Colonic mucosa (tissue), 4 donors: ENCODE results near the gene CLN5. TPM values are rescaled to one million over a fixed set of nuclear protein-coding genes. Genes with fewer than 3 reads are reported as not detected.

Experiments
- DNase-seq: peaks from one replicate; pipeline ENCODE4 v3.0.0-alpha.2; 2020
- H3K27ac ChIP-seq: fragments of 200-600 bp; one replicate; pipeline ENCODE4 v1.8.0; 2021
- H3K27me3 ChIP-seq: fragments of 200-600 bp; one replicate; pipeline ENCODE4 v1.8.0; 2021
- H3K36me3 ChIP-seq: fragments of 200-600 bp; one replicate; pipeline ENCODE4 v1.8.0; 2021
- H3K4me1 ChIP-seq: fragments of 200-600 bp; one replicate; pipeline ENCODE4 v1.8.0; 2021; ENCODE audit warnings: mild to moderate bottlenecking
- H3K4me3 ChIP-seq: fragments of 200-600 bp; one replicate; pipeline ENCODE4 v1.8.0; 2021
- H3K9ac ChIP-seq, 2 donors: one replicate each; pipeline ENCODE4 v1.7.0; 2013; ENCODE audit warnings: control low read depth in 2 of 2, low read depth in 2 of 2, low read length in 2 of 2
- H3K9me3 ChIP-seq: fragments of 200-600 bp; one replicate; pipeline ENCODE4 v1.8.0; 2021
- intact Hi-C: fragments of 100-400 bp; cut with DNase I; formaldehyde crosslinking; loops from one replicate; pipeline ENCODE4 v1.14.1; 2022
- total RNA-seq, 2 donors: library from RNA; stranded (reverse); fragmentation: NEBNext Ultra II Directional in 1 of 2; extraction: Animal tissue kit (Norgen Biotek cat#: 25700) in 1 of 2; gene quantifications; one replicate each; pipeline ENCODE4 v1.2.1, GENCODE V29; 2021
- TF ChIP-seq, protein P1 (sequence below): fragments of 200-600 bp; IDR thresholded peaks from one replicate; pipeline ENCODE4 v1.8.0; 2022; ENCODE audit warnings: antibody characterized with exemption, mild to moderate bottlenecking
- donor health status: healthy.
- donor health status: DM: no; HTN: no; CAD: no.
- donor health status: DM: no; HTN: no; CAD: no.

Gene CLN5
- total RNA-seq, 2 donors from 2014 or later = 21.8 to 26.5 TPM

GRCh38 chr13:76969488-76970365, 22.2 kb upstream of the CLN5 start:
- Histone ChIP-seq H3K9me3 (no peaks in the 10 kb centered on the region), H3K36me3 (no peaks in the 10 kb centered on the region), H3K27me3 (no peaks in the 10 kb centered on the region), H3K4me1 (no peaks in the 10 kb centered on the region), H3K9ac (no peak overlapping the region), H3K4me3 (no peak overlapping the region), H3K27ac (no peak overlapping the region)
- TF ChIP-seq, protein P1, sequence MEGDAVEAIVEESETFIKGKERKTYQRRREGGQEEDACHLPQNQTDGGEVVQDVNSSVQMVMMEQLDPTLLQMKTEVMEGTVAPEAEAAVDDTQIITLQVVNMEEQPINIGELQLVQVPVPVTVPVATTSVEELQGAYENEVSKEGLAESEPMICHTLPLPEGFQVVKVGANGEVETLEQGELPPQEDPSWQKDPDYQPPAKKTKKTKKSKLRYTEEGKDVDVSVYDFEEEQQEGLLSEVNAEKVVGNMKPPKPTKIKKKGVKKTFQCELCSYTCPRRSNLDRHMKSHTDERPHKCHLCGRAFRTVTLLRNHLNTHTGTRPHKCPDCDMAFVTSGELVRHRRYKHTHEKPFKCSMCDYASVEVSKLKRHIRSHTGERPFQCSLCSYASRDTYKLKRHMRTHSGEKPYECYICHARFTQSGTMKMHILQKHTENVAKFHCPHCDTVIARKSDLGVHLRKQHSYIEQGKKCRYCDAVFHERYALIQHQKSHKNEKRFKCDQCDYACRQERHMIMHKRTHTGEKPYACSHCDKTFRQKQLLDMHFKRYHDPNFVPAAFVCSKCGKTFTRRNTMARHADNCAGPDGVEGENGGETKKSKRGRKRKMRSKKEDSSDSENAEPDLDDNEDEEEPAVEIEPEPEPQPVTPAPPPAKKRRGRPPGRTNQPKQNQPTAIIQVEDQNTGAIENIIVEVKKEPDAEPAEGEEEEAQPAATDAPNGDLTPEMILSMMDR = no peak
- intact Hi-C loops = no loop called here
- DNase-seq = no peak

GRCh38 chr13:76971215-76971614, 20.7 kb upstream of the CLN5 start:
- H3K4me1 ChIP-seq = no peaks in the 10 kb centered on the region
- H3K9me3 ChIP-seq = no peaks in the 10 kb centered on the region
- H3K36me3 ChIP-seq = no peaks in the 10 kb centered on the region
- H3K27ac ChIP-seq = no peak overlapping the region
- TF ChIP-seq, protein P1 = no peak
- H3K9ac ChIP-seq = no peak overlapping the region
- H3K4me3 ChIP-seq = no peak overlapping the region
- H3K27me3 ChIP-seq = no peaks in the 10 kb centered on the region
- no peak for DNase-seq
- intact Hi-C loops = no loop called here

DNA sequence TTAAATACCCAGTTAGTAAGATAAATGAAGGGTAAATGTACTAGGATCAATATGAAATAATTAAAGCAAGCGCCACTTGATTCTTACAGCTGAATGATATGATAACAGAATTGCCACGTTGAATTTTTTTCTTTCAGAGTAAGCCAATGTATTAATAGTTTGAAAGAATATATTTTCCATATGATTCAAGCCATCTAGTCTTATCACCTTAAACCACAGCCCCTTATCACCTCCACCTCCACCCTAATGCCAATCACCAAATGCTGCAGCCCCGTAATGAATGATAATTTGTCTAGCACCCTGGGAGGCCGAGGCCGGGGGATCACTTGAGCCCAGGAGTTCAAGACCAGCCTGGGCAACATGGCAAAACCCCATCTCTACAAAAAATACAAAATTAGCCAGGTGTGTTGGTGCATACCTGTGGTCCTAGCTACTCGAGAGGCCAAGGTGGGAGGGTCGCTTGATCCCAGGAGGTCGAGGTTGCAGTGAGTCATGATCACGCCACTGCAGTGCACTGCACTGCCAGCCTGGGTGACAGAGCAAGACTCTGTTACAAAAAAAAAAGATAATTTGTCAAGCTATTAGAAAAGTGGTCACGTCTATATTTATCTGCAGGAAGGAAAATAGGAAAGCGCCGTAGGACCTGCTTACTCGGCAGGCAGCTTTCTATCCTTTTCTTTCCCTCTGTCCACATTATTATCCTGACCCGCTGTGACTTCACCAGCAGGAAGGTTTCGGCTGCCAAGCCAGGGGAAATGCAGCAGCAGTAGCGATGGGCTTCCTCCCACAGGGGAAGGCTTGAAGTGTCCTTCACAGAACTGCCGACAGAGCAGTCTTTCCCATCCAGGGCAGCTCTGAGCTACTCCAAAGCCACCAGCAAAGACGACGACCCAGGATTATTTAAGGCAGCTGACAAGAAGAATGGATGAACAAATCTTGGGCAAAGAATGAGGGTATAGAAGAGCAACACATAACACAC, 19.7 kb upstream of the CLN5 start:
- no peak overlapping the region for H3K9ac ChIP-seq
- TF ChIP-seq, protein P1 = no peak
- H3K27ac ChIP-seq = no peak overlapping the region
- no peaks in the 10 kb centered on the region for H3K9me3 ChIP-seq
- H3K4me1 ChIP-seq = no peaks in the 10 kb centered on the region
- H3K36me3 ChIP-seq = no peaks in the 10 kb centered on the region
- H3K27me3 ChIP-seq = no peaks in the 10 kb centered on the region
- intact Hi-C loops = no loop called here
- no peak for DNase-seq
- H3K4me3 ChIP-seq = no peak overlapping the region

- H3K4me1 ChIP-seq = no peaks in the 10 kb centered on the region
- no peaks in the 10 kb centered on the region for H3K36me3 ChIP-seq
- intact Hi-C loops = no loop called here
- H3K27me3 ChIP-seq = no peaks in the 10 kb centered on the region
- H3K9me3 ChIP-seq = no peaks in the 10 kb centered on the region
- no peak overlapping the region for H3K4me3 ChIP-seq
- H3K9ac ChIP-seq = no peak overlapping the region
- DNase-seq = no peak
- TF ChIP-seq, protein P1 = no peak
- no peak overlapping the region for H3K27ac ChIP-seq
Observed at GRCh38 chr13:76973920-76974617, 17.8 kb upstream of the CLN5 start.

DNA sequence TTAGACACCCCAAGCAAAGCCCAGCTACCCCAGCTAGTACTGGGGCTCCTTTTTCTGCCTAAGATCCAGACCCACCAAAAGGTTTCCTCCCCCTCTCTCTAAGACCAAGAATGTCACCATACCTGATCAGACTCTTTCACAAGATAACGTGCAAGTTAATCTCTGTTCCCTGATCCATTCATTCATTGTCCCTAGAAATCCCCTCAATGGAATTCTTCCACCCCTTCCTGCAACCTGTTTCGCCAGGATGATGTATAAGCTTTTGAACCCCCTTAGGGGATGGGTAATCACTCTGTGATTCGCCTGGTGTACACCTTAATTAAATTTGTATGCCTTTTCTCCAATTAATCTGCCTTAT, 17.3 kb upstream of the CLN5 start:
- Histone ChIP-seq H3K4me3 (no peak overlapping the region), H3K9me3 (no peaks in the 10 kb centered on the region), H3K36me3 (no peaks in the 10 kb centered on the region), H3K4me1 (no peaks in the 10 kb centered on the region), H3K27ac (no peak overlapping the region), H3K9ac (no peak overlapping the region), H3K27me3 (no peaks in the 10 kb centered on the region)
- TF ChIP-seq, protein P1 = no peak
- no peak for DNase-seq
- intact Hi-C loops = no loop called here
